ENCODE results near the gene SIRPG.
"Not testable (repeated sequence)": the region's sequence is repeated elsewhere in the genome, so short reads cannot be mapped to it uniquely, and the experiment has no call there.

SIRPG gene

DNA sequence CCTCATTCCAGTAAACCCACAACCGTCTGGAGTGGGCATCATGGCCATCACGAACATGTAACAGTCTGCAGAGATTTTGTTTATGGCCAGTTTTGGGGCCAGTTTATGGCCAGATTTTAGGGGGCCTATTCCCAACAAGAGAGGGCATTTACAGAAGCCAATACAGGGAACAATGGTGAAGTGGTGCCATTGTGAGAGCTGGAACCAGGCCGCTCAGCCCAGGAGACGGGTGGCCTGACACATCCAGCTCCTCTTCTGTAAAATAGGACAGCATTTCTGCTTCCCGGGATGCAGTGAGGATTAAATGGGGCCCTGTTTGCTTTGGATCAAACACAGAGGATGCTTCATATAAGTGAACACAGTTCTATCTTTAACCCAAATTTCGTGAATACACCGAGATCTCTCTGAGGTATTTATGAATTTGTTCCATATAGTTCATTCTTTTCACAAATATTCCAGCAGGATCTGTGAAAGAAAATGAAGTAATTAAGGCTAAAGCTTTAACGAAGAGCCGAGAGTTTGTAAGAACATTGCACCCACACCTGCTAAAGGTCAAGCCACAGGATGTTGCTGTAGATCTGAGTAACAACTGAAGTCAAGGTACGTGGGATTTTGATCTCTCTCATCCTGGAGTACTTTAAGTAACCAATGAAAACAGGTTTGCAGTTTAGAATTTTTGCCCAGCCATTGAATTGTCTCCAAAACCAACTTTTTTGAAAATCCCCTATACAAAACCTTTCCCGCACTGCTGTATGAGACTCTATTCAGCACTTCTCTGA lies 14.5 kb upstream of the SIRPG start:
- no peak for DNase-seq

DNA sequence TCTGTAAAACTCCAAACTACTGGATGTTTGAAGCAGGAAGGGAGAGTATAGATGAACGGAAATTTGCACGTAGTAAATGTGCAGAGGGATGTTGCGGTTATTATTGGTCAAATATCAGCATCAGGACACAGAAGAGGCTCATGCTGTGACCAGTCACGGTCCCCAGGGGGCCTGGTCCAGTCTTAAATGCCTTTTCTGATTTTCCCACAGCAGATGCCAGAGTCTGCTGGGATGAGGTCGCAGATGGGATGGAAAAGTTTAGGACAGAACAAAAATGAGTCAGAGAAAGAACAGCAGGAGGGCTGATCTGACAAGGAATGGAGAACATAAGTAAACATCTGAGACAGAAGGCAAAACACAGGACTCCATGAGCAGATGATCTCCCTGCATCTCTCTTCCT lies 11.7 kb upstream of the SIRPG start:
- peak; percentile 6 for DNase-seq

DNA sequence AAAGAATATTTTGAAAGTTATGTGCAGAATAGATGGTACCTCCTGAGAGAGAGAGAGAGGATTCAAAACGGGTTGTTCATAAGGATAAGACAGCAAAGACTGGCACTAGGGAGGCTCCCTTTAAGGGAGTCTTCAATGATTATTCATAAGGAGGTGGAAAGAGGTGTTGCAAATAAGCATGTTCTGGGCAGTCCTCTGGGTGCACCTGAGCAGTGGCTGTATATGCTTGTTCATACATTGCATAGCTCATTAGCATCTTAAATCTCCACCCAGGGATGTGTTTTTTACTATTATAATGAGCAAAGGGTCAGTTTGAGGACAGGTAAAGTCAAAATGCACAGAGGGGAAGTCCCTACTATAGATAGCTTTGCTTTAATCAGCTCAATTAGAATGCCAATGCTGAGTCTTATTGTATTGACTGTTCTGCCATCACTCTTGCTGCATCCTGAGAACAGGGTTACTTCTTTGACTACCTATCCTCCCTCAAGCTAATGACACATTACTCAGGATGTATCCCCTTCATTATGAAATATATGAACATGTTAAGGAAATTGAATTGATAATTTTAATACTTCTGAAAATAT lies 10.0 kb upstream of the SIRPG start:
- DNase-seq: no peak

DNA sequence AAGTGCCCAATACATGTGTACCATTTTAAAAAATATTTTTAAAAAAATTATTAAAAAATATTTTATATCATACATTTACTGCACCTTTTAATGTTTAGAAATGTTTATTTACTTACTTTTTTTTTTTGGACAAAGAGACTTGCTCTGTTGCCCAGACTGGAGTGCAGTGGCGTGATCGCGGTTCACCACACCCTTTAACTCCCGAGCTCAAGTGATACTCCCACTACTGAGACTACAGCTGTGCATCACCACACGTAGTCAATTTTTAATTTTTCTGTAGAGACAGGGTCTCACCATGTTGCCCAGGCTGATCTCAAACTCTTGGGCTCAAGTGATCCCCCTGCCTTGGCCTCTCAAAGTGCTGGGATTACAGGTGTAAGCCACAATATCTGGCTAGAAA lies 9.2 kb upstream of the SIRPG start:
- no peak for DNase-seq

DNA sequence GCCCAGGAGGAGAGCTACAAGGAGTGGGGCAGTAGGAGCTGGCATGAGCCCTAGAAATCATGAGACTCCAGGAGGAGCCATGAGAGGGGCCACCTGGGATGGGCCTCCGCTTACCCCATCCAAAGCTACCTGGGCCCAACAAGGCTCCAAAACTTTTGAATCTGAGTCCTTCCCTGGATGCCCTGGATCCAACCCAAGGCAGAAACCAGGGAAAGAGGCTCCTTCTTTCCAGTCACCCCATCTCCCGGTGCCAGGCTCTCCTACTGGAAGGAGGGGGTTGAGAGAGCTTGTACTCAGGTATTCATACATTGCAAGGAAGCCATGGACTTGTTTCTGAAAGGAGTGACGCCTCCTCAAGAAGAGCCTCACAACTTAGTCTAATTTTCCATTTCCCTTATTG lies 7.8 kb upstream of the SIRPG start:
- no peak for DNase-seq

DNA sequence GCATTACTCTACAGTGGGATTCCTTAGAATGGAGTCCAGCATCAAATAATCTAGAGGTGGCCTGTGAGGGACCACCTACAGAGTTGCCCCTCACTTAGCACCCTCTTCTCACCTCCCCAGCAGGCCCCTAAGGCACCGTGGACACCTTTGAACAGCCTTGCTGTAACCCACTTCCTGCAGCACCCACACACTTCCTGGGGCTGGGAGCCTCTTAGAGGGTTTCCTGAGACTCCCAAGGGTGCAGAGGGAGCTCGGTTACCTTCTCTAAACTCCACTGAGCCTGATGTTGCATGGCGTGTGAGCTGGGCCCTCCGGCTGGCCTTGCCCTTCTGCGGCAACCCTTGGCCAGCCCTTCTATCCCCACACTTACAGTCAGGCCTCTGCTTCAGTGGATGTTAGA lies 7.3 kb upstream of the SIRPG start:
- no peak for DNase-seq

DNA sequence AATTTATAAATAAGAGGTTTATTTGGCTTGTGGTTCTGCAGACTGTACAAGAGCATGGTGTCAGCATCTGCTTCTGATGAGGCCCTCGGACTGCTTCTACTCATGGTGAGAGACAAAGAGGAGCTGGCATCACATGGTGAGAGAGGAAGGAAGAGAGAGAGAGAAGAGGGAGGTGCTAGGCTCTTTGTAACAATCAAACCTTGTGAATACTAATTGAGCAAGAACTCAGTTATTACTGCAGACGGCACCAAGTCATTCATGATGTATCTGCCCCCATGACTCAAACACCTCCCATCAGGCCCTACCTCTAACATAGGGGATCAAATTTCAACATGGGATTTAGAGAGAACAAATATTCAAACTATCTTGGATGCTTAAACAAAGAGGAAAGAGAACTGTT lies 6.3 kb upstream of the SIRPG start:
- DNase-seq: peak; percentile 1

DNA sequence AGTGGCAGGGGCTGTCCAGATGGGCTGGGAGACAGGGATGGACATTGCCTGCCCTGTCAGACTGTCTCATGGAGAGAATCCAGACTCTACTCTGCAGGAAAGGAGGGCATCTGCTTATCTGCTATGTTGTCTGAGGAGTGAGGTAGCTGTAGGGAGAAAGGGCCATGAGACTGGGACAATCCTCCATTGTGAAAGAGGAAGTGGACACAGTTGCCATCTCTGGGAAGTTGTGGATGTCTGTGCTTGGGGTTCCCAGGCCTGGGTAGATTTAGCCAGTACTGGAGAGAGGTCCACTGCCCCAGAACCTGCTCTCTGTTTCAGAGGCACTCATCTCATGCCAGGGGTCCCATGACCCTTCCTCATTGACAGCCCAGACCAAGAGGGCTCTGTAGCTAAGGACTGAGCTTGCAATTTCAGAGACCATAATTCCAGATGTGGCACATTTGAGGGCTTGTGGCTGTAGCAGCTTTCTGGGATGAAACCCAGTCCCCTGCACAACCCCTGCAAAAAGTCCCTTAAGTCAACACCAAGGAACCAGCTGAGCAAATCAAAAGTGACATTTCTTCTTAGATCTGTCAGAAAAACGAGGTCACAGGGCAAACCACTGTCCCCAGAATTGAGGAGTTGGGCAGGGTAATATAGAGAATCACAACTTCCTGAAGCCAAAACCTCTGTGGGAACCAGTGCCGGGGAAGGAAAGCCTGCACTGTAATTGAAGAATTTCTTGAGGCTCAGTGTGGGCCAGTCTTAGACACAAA lies 4.1 kb upstream of the SIRPG start:
- no peak for DNase-seq

DNA sequence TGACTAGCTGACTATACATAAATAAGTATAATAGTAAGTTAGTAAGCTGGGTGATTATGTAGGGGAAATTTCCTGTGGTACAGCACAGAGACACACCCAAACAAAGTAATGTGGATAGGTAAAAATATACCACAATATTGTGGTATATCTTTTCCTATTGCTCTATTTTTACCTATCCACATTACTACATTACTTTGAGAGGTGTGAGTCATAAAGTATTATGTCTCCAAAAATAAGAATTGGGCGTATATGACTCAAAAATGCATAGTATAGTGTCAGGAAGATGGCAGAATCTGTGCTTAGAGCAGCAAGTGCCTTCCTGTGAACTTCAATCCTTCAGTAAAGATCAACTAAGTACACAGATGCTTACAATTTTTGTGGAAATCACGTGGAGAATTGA lies 2.7 kb upstream of the SIRPG start:
- DNase-seq: no peak

DNA sequence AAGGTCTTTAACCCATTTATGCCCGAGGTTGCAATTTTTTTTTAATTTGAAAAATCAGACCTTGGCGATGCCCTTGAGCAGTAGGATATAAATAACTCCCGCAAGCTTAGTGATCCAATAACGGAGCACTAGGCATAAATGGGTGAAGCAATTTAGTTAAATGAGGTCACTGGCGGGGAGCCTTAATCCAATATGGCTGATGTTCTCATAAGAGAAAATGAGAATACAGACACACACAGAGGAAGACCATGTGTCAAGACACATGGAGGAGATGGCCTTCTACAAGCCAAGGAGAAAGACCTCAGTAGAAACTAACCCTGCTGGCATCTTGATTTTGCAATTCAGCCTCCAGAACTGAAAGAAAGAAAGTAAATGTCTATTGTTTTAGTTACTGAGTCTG lies 735 bp downstream of the SIRPG start:
- DNase-seq: no peak

DNA sequence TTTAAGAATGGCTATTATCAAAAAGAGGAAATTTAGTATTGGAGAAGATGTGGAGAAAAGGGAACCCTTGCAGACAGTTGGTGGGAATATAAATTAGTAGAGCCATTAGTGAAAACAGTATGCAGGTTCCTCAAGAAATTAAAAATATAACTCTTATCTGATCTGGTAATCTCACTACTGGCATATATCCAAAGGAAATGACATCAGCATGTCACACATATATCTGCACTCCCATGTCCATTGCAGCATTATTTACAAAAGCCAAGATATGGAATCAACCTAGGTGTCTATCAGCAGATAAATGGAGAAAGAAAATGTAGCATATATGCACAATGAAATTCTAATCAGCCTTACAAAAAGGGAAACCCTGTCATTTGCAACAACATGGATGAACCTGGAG lies 2.6 kb downstream of the SIRPG start:
- DNase-seq: no peak

DNA sequence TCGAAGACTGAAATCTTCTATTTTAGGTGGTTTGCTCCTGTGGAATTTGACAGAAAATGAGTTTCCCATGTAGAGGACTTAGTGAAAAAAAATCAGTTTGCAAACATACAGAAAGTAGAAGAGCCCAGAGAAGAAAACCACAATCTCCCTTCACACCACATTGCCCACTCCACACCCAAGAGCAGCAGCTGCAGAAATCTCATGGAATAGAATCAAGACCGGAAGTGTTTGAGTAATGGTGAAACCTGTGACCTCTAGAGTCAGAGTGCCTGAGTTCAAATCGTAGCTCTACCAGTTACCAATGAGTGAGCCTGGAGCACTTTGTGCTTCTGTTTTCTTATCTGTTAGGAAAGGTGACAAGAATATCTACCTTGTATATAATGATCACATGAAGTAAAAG lies 4.6 kb downstream of the SIRPG start:
- DNase-seq: no peak

DNA sequence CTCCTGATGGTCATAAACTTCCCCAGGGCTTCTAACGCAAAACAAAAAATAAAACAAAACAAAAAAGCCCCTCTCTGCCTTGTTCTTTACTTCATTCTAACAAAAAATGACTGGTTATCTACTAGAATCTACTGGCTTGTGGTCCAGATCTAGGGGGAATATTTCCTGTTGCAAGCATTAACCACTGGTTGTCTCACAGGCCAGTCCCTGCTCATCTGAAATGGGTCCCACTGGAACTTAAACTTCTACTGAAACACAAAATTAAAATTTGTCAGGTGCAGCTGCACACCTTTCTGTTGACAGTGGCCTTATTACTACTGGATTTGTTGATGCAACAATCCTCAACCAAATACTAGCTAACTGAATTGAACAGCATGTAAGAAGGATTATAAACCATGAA lies 5.5 kb downstream of the SIRPG start:
- DNase-seq: no peak

DNA sequence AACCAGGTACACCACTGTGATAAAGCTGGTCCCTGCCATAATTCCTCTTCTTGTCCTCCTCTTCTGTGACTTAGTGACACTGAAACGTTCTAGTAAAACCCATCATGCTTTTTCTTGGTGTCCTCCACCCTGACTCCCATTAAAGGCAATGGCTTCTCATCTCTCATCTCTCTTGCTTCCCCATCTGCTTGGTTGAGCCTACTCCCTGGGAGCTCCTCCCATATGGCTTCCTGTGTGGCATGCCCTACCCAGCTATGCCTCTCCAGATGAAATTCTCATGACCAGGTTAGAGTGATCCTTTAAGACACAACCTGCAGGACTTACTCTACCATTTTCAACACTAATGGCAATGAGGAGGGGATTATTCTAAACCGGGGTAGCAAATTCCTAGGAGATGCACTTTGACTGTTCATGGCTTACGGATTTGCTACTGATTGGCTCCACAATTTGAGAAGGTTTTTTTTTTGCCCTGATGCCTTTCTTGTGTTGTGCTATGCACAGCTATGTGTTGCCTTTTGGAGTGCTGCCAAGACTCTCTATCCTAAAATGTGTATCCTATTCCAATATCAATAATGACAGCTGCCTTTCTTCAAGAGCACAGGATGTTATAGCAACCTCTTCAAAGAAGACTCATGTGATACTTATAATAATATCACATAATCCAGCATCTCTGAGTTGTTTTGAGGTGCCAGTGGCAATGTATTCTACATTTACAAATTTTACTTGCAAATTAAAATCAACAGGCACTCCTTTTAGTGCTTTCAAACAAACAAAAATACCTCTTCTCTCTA lies 6.1 kb downstream of the SIRPG start:
- DNase-seq: no peak

DNA sequence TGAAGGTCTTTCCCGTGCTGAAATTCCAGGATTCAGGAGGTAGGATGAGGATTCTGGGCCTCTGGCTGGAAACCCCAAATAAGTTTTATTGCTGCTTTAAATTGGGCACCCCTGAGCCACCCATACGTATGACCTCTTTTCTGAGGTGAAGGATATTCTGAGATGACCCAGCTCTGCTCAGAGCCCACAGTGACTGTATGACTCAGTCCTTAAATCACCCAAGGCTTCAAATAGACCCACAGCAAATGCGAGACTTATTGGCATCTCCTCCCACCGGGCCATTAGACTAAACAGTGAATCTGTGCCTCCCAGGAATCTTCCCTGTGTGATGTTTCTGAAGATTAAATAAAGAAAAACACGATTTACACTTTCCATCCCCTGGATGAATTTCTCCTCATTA lies 9.5 kb downstream of the SIRPG start:
- DNase-seq: no peak

DNA sequence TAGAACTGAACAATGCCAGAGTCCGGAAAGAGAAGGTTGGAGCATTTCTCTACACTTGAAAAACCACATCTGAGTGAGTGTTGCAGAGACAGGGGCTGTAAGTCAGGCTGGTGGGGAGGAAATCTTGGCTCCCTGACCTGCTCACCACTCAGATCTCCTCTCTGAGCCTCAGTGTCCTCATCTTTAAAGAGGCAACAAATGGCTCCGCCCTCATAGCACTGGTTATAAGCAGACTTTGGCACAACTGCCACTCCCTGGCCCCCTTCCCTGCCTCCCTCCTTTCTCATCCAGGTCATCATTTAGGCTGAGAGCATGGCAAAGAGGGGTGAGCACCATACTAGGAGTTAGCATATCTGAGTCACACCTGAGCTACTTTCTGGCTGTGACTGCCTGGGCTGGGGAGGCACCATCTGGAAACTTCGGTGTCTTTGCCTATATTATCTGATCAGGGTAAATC lies 10.6 kb downstream of the SIRPG start:
- no peak for DNase-seq

DNA sequence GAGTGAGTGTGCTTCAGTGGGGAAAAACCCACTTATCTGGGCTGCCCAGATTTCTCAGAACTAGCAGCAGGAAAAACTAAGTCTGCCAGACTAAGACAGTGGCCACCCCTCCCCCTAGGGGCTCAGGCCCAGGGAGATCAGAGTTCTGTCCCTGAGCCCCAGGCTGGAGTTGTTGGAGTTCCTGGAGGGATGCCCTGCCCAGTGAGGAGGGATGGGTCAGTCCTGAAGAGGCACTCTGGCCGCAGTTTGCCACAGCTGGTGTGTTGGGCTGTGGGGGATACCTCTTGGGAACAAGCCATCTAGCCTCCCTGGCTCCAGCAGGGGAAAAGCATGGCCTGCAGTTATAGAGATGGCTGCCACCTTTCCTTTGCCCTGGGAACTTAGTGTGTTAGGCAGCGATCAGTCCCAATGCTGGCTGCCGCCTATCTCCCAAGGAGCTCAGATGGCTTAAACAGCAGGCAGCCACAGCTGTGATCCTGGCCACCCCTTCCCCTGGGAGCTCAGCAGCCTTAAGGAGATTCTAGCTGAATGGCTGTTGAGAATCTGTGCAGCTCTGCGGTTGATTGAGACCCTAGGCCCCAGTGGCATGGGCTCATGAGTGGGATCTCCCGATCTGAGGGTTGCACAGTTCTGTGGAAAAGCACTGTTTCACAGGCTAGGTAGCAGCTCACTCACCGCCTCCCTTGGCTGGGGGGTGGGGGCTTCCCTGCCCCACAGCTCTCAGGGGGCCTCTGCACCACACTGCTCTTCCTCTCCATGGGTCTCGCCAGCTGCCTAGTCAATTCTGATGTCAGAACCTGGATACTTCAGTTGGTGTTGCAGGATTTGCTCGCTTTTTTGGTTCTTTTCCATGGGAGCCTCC lies 13.2 kb downstream of the SIRPG start:
- no peak for DNase-seq

DNA sequence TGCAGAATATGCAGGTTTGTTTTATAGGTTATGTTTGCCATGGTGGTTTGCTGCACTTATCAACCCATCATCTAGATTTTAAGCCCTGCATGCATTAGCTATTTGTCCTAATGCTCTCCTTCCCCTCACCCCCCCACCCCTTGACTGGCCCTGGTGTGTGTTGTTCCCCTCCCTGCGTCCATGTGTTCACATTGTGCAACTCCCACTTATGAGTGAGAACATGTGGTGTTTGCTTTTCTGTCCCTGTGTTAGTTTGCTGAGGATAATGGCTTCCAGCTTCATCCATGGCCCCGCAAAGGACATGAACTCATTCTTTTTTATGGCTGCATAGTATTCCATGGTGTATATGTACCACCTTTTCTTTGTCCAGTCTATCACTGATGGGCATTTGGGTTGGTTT lies 18.9 kb downstream of the SIRPG start:
- not testable (repeated sequence) for DNase-seq

DNA sequence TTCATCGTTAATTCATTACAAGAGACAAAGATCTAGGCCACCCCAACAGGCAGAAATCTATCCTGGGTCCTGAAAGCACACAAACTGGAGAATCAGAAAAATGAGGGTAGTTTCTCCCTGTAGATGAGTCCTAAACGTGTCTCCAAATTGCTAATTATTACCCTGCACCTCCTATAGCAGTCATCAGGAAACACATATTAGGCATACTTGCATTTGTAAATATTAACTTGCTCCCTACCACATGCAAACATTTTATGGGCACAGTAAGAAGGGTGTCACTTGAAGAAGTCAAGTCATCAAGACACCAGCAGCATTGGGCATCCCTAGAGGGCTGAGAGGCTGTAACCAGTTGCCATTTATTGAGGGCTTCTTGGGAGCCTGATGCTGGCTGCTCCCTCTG lies 19.8 kb downstream of the SIRPG start:
- no peak for DNase-seq

DNA sequence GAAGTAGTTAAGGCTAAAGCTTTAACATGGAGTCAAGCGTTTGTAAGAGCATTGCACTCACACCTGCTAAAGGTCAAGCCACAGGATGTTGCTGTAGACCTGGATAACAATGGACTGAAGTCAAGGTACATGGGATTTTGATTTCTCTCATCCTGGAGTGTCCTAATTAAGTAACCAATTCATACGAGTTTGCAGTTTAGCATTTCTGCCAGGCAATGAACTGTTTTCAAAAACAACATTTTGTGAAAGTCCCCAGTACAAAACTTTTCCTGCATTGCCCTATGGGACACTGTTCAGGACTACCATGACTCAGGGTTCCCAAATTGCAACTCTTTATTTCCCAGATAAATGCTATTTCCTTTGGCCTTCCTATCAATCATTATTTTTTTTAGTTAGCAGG lies 20.4 kb downstream of the SIRPG start:
- DNase-seq: no peak

DNA sequence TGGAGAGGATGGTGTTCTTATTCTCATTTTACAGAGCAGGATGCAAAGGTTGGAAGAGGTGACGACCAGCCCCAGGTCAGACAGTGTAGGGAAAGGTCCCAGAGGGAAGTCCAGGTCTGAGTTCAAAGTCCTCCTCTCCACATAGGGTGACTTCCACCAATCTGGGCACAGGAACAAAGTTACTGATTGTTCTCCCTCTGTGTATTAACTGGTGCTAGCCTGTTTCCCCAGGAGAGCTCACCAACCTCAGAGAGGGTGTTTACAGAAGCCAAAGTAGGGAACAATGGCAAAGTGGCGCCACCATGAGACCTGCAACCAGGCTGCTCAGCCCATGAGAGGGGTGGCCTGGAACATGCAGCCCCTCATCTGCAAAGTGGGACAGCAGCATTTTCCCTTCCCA lies 21.0 kb downstream of the SIRPG start:
- no peak for DNase-seq

DNA sequence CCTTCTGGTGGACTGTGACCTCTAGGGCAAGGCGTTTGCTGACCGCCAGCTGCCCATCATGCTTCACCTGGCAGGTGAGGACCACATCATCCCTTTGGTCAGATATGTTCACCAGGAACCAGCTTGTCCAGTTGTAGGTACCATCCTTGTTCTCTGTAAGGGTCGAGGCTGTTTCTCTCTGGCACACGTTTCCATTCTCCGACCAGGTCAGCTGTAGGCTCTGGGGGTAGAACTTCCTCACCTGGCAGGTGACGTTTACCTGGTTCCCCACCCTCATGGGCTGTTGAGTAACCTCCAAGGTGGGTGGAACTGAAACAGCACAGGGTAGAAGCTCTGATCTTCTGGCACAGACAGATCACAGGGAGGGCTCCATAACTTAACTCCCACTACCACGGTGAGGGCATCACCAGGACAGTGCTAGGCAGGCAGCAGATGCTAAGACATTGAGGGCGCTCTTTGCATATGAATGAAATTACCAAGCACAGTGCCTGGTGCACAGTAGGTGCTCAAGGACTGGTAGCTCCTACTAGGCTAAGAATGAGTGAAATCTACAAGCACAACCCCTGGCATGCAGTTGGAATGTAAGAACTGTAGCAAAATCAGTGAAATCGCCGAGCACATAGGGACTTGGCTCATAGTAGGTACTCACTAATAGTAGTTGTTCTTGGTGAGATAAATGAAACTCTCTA lies 22.1 kb downstream of the SIRPG start:
- no peak for DNase-seq
